Loucy (cell line): ENCODE data around the gene ABHD10.

Experiments used
- H2AFZ ChIP-seq: fragments of 200-600 bp; sonication (generic); 2 replicates; pipeline ENCODE4 v1.6.0; 2016; ENCODE audit warnings: antibody characterized with exemption, mild to moderate bottlenecking, low read length, moderate library complexity
- H3F3A ChIP-seq: fragments of 200-600 bp; 2 replicates; pipeline ENCODE4 v1.6.0; 2016; ENCODE audit warnings: antibody characterized with exemption, low read depth, mild to moderate bottlenecking
- H3K27me3 ChIP-seq: fragments of 200-600 bp; sonication (generic); 2 replicates; pipeline ENCODE4 v1.6.1; 2014; ENCODE audit warnings: low read length, mild to moderate bottlenecking; ENCODE audit not compliant: insufficient read depth, poor library complexity, severe bottlenecking
- H3K36me3 ChIP-seq: fragments of 200-600 bp; sonication (generic); 2 replicates; pipeline ENCODE4 v1.6.1; 2016; ENCODE audit warnings: low read length; ENCODE audit not compliant: insufficient read depth
- H3K4me1 ChIP-seq: fragments of 200-600 bp; sonication (generic); 2 replicates; pipeline ENCODE4 v1.5.1; 2014; ENCODE audit warnings: low read length, mild to moderate bottlenecking; ENCODE audit not compliant: insufficient read depth, poor library complexity, severe bottlenecking
- H3K4me2 ChIP-seq: fragments of 200-600 bp; sonication (generic); 2 replicates; pipeline ENCODE4 v1.6.0; 2014; ENCODE audit warnings: antibody characterized with exemption, low read length, low read depth, mild to moderate bottlenecking; ENCODE audit not compliant: poor library complexity, severe bottlenecking
- H3K4me3 ChIP-seq: fragments of 200-600 bp; sonication (generic); 2 replicates; pipeline ENCODE4 v1.5.1; 2014; ENCODE audit warnings: low read length, mild to moderate bottlenecking, mixed read lengths; ENCODE audit not compliant: poor library complexity, severe bottlenecking
- H3K79me2 ChIP-seq: fragments of 200-600 bp; sonication (generic); 2 replicates; pipeline ENCODE4 v1.6.1; 2014; ENCODE audit warnings: low read length; ENCODE audit not compliant: insufficient read depth
- H3K9ac ChIP-seq: fragments of 200-600 bp; sonication (generic); 2 replicates; pipeline ENCODE4 v1.6.0; 2014; ENCODE audit warnings: mild to moderate bottlenecking, low read depth, low read length, moderate library complexity; ENCODE audit not compliant: poor library complexity, severe bottlenecking
- H3K9me2 ChIP-seq: fragments of 200-600 bp; sonication (generic); replicated peaks from 2 replicates; pipeline ENCODE4 v1.6.1; 2016; ENCODE audit warnings: low read depth, low read length, mixed read lengths
- H3K9me3 ChIP-seq: fragments of 200-600 bp; sonication (generic); 2 replicates; pipeline ENCODE4 v1.6.1; 2014; ENCODE audit warnings: mild to moderate bottlenecking, antibody characterized with exemption, low read length, low read depth; ENCODE audit not compliant: insufficient read depth
- H4K20me1 ChIP-seq: fragments of 200-600 bp; sonication (generic); 2 replicates; pipeline ENCODE4 v1.6.0; 2014; ENCODE audit warnings: antibody characterized with exemption, low read length, mild to moderate bottlenecking; ENCODE audit not compliant: insufficient read depth, poor library complexity, severe bottlenecking
- EZH2phosphoT487 ChIP-seq: fragments of 200-600 bp; IDR thresholded peaks from 2 replicates; pipeline ENCODE4 v1.6.1; 2018; ENCODE audit warnings: antibody characterized with exemption, mild to moderate bottlenecking, moderate library complexity, borderline replicate concordance
- TF ChIP-seq, protein P1 (sequence below): fragments of 200-600 bp; sonication (generic); conservative IDR thresholded peaks from 2 replicates; pipeline ENCODE4 v1.5.1; 2014; ENCODE audit warnings: mild to moderate bottlenecking, antibody characterized with exemption, low read length

The ABHD10 gene

DNA sequence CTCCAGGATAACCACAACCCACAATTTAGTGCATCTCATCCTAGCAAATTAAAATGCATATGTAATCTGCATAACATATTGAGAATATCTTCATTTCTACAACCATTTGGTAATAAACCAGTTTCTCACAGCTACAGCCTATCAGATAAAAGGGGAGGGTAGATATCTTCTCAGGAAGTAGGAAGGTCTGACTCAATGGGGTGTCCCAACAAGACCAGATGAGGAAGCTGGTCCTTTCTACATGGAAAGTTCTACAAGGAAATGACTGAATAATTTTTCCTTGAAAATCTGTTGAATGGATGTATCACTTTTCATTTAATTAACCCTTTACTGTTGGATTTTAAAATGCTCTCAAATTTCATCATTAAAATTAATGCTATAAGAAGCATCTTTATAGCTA lies 38.3 kb downstream of the ABHD10 start:
- no peak overlapping the region for H3K4me2 ChIP-seq
- no peaks in the 10 kb centered on the region for H3K36me3 ChIP-seq
- no peak overlapping the region for H3K9ac ChIP-seq
- H3K9me3 ChIP-seq = no peaks in the 10 kb centered on the region
- H3K4me1 ChIP-seq = no peaks in the 10 kb centered on the region
- H3K27me3 ChIP-seq = no peaks in the 10 kb centered on the region
- TF ChIP-seq, protein P1, sequence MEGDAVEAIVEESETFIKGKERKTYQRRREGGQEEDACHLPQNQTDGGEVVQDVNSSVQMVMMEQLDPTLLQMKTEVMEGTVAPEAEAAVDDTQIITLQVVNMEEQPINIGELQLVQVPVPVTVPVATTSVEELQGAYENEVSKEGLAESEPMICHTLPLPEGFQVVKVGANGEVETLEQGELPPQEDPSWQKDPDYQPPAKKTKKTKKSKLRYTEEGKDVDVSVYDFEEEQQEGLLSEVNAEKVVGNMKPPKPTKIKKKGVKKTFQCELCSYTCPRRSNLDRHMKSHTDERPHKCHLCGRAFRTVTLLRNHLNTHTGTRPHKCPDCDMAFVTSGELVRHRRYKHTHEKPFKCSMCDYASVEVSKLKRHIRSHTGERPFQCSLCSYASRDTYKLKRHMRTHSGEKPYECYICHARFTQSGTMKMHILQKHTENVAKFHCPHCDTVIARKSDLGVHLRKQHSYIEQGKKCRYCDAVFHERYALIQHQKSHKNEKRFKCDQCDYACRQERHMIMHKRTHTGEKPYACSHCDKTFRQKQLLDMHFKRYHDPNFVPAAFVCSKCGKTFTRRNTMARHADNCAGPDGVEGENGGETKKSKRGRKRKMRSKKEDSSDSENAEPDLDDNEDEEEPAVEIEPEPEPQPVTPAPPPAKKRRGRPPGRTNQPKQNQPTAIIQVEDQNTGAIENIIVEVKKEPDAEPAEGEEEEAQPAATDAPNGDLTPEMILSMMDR = no peak
- no peak for TF ChIP-seq EZH2phosphoT487
- H3K4me3 ChIP-seq = no peak overlapping the region
- no peaks in the 10 kb centered on the region for H3F3A ChIP-seq
- H3K9me2 ChIP-seq = no peaks in the 10 kb centered on the region
- no peaks in the 10 kb centered on the region for H3K79me2 ChIP-seq
- no peaks in the 10 kb centered on the region for H4K20me1 ChIP-seq
- H2AFZ ChIP-seq = no peak overlapping the region

DNA sequence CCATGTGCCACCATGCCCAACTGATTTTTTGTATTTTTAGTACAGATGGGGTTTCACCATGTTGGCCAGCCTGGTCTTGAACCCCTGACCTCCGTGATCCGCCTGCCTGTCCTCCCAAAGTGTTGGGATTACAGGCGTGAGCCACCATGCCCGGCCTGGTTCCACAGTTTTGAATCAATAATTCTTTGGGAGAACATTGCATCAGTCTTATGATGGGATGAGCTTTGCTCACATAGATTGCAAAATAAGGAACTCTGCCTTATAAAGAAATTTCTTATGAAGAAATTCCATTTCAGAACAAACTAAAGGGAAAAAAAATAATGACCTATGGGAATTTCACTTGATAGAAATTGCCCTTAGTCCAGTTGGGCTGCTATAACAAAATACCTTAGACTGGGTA lies 39.9 kb downstream of the ABHD10 start:
- no peaks in the 10 kb centered on the region for H3K36me3 ChIP-seq
- H4K20me1 ChIP-seq = no peaks in the 10 kb centered on the region
- no peaks in the 10 kb centered on the region for H3K9me3 ChIP-seq

DNA sequence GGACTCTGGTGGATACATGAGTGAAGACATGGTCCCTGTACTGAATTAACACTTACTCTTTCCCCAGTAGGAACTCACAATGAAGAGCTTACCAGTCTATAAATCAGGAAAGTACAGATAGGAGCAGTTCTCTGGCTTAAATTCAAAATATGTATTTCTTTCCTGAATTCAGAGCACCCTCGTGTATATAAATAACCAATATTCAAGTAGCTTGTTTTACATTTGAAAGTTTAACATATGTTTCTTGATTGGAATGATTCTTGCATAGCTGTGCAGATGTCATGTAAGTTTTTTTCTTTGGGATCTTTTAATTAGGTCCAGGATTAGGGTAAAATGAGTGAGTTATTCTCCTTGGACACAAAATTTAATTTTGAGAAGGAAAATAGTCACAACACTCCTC lies 40.9 kb downstream of the ABHD10 start:
- no peaks in the 10 kb centered on the region for H4K20me1 ChIP-seq
- H3K4me2 ChIP-seq = no peak overlapping the region
- no peaks in the 10 kb centered on the region for H3K36me3 ChIP-seq
- no peak overlapping the region for H3K4me3 ChIP-seq
- no peak overlapping the region for H3K9ac ChIP-seq
- H3K79me2 ChIP-seq = no peaks in the 10 kb centered on the region
- no peaks in the 10 kb centered on the region for H3F3A ChIP-seq
- no peaks in the 10 kb centered on the region for H3K9me3 ChIP-seq
- no peaks in the 10 kb centered on the region for H3K4me1 ChIP-seq
- H2AFZ ChIP-seq = no peak overlapping the region
- no peaks in the 10 kb centered on the region for H3K9me2 ChIP-seq
- TF ChIP-seq, protein P1 = no peak
- TF ChIP-seq EZH2phosphoT487 = no peak
- no peaks in the 10 kb centered on the region for H3K27me3 ChIP-seq

More for the DNA sequence above, 39.9 kb downstream of the ABHD10 start:
- Histone ChIP-seq H3K9me2 (no peaks in the 10 kb centered on the region), H3K9ac (no peak overlapping the region), H3K4me2 (no peak overlapping the region), H3F3A (no peaks in the 10 kb centered on the region), H3K27me3 (no peaks in the 10 kb centered on the region), H3K79me2 (no peaks in the 10 kb centered on the region), H3K4me3 (no peak overlapping the region), H3K4me1 (no peaks in the 10 kb centered on the region), H2AFZ (no peak overlapping the region)
- TF ChIP-seq, protein P1 = no peak
- no peak for TF ChIP-seq EZH2phosphoT487
